GM19043 (cell line): Measurements from ENCODE around the gene CD101.
A peak's percentile ranks its signal among the peaks of the same experiment; 100 is the strongest.
"Not testable (repeated sequence)": the region's sequence is repeated elsewhere in the genome, so short reads cannot be mapped to it uniquely, and the experiment has no call there.

Source experiments
- ATAC-seq: cut with Tn5 transposase; IDR thresholded peaks from one replicate; pipeline ENCODE4 v1.9.1; 2021; ENCODE audit warnings: low read depth; ENCODE audit not compliant: unreplicated experiment

CD101 gene, protein sequence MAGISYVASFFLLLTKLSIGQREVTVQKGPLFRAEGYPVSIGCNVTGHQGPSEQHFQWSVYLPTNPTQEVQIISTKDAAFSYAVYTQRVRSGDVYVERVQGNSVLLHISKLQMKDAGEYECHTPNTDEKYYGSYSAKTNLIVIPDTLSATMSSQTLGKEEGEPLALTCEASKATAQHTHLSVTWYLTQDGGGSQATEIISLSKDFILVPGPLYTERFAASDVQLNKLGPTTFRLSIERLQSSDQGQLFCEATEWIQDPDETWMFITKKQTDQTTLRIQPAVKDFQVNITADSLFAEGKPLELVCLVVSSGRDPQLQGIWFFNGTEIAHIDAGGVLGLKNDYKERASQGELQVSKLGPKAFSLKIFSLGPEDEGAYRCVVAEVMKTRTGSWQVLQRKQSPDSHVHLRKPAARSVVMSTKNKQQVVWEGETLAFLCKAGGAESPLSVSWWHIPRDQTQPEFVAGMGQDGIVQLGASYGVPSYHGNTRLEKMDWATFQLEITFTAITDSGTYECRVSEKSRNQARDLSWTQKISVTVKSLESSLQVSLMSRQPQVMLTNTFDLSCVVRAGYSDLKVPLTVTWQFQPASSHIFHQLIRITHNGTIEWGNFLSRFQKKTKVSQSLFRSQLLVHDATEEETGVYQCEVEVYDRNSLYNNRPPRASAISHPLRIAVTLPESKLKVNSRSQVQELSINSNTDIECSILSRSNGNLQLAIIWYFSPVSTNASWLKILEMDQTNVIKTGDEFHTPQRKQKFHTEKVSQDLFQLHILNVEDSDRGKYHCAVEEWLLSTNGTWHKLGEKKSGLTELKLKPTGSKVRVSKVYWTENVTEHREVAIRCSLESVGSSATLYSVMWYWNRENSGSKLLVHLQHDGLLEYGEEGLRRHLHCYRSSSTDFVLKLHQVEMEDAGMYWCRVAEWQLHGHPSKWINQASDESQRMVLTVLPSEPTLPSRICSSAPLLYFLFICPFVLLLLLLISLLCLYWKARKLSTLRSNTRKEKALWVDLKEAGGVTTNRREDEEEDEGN

DNA sequence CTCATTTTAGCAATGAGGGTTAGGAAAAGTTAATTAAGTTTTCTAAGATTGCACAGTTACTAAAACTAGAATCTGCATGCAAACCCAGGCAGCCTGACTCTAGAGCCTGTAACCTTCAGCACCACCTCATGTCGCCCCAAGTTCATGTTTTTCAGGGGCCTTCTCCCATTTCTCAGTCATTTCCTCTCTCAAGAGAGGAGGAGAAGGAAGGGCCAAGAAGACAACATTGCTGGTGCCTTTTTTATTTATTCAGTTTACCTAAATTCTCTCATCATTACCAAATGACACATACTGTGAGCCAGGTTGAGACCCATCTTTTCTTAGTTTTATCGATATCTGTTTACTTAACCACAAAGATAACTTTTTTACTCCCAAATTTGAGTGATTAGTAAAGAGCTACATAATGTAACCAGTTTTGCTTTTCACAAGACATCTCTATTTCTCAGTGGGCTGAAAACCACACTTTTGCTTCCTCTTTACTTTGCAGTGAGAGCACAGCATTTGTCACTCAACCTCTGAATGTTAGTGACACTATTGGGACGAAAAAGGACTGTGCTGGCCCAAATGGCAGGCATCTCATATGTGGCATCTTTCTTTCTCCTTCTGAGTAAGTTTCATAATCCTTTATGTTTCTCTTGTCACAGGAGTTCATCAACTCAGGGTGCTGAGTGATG lies at the start of gene CD101:
Gene CD101, plus strand, starts transcription at position 507 of the 674 bp plus-strand sequence. Its CDS starts 58 bp downstream, at position 565.
- ATAC-seq, result peak; percentile 90

DNA sequence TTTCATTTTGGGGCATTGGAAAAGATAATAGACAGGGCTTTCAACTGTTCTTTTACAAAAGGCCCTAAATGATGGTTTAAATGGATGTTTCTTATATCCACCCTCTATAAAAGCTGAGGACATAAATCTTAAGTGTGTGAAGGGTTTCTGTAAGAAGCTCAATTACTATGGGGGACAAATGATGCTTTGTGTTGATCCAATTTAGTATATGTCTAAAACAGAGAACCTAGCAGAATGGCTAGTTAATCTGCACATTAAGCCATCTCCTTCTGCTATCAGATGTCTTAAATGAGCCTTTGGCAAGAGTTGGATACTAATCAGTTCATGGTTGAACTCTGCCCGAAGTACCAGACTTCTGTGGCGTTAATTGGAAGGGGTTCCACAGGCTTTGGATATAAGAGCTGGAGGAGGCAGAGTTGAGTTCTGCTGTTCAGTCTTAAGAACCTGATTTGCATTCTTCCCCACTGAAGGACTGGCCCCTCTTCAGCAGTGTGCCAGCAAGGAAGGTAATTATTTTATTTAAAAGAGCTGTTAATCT lies 48.8 kb upstream of the CD101 start:
- ATAC-seq, result no peak

DNA sequence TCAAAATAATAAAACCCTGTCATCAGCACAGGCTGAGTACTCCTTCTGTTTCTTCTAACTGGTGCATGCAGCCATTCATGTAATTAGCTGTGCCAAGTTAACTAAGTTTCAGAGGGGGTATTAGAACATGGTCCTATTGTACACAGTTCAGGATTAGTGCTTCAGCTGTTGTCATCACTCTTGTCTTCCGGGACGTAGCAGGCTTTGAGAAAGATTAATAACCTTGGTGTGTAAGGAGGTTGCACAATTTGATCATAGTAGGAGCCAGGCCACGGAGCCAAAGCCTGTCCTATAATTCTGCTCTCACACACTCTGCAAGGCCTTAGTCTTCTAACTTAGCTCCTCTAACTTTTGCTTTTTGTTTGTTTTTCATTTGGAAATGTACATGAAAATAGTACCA lies 47.1 kb upstream of the CD101 start:
- no peak for ATAC-seq

DNA sequence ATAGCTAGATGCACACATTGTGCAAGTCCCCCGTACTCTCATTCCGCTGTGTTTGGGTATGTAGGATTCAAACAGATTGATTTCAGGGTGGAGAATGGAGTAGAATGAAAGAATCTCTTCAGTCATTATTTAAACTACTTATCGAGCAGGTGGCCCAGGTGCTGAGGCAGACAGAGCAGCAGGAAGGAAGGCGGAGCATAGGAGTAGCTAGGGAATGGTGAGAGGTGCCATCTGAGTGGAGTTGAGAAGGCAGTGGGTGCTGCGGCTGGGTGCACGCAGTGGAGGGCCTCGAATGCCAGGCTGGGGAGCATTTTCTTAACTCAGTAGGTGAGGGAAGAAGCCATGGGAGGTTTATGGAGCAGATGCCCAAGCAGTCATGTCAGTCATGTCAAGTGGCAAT lies 45.2 kb upstream of the CD101 start:
- no peak for ATAC-seq

DNA sequence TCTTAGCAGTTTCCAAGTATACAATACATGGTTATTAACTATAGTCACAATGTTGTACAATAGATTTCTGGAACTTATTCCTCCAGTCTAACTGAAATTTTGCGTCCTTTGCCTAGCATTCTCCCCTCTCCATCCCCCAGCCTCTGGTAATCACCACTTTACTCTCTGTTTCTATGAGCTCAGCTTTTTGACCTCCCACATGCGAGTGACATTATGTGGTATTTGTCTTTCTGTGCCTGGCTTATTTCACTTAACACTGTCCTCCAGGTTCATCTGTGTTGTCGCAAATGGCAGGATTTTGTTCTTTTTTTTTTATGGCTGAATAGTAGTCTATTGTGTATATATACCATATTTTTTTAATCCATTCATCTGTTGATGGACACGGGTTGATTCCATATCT lies 43.9 kb upstream of the CD101 start:
- no peak for ATAC-seq

DNA sequence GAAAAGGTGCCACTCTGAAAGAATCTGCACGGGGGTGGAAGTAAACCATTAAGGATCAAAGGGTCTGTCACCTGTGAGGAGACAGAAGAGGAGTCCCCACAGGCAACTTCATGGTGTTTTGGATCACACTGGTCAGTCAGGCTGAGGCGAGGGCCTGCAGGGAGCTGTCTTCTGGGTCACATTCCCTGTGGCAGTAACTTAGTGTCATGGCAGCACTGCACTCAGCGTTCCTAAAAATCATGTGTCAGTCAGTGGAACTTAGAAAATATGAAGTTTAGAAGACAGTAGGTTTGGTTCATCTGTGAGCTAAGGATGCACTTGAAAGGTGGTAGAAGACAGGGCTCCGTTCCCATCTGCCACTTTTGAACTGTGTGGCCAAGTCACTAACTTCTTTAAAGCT lies 43.5 kb upstream of the CD101 start:
- no peak for ATAC-seq

DNA sequence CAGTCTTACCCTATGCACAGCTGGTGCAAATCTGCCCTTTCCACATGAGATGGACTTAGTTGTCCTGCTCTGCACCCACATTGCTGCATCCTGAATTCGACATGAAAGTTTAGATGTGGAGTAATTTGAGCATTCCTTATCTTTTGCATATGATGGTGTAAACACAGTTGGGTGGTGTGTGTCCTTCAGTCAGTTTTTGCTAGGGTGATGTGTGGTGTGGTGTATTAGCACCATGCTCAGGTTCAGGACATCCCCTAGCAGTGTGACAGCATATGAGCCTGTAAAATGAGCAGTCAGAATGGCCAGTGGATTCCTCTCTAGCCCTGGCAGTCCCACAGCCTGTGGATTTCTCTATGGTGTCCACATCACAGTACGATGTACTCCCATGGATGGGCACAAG lies 42.6 kb upstream of the CD101 start:
- no peak for ATAC-seq

DNA sequence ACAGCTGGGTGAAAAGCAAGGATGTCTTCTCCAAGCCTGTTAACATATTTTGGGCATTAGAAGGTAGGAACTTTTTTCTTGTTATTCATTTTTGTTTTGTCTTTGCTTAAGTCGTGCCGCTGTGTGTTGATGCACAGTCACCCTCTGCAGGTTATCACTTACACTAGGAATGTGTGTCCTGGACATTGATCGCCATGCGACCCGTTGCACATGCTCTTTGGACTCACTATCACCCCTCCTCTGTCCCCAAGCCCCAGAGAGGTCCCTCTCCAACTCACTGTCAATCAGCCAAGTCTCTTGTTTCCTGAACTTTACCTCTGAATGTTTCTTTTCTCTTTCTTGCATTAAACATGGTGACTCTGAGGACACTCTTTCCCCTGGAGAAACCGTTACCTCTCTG lies 40.0 kb upstream of the CD101 start:
- ATAC-seq, result no peak

DNA sequence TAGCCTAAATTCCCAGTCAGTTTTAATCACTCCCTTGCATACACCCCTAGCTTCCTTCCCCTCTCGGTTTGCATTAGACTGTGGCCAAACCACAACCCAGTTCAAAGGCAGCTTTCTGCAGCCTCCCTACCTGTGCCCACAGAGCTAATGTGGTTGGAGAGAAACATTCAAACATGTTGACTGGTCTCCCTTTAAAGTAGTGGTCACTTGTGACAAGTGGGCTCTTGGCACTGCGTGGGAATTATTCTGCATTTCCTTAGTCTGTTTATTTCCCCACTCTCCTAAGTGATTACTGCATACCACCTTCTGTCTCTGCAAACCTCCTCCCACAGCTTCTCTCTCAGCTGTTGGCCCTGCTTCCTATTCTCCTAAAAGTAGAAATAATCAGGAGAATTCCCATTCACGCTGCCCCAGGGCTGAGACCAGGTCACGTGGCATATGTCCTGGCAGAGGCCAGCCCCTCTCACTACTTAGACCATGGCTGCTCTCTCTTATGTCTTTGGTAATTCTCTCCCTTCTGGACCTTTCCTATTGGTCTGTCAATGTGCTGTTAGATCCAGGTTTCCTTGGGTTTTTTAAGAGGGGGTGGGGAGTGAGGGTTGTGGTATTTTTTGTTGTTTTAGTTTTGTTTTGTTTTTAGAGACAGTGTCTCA lies 38.4 kb upstream of the CD101 start:
- ATAC-seq, result no peak

DNA sequence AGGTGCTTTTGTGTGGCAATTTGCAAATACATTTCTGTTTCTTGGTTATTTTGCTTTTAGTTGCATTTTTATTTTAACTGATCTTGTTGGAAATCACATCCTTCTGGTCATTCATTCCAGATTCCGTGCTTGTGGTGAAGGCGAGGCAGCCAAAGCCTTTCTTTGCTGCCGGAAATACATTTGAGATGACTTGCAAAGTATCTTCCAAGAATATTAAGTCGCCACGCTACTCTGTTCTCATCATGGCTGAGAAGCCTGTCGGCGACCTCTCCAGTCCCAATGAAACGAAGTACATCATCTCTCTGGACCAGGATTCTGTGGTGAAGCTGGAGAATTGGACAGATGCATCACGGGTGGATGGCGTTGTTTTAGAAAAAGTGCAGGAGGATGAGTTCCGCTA lies 34.8 kb upstream of the CD101 start:
- ATAC-seq, result no peak

DNA sequence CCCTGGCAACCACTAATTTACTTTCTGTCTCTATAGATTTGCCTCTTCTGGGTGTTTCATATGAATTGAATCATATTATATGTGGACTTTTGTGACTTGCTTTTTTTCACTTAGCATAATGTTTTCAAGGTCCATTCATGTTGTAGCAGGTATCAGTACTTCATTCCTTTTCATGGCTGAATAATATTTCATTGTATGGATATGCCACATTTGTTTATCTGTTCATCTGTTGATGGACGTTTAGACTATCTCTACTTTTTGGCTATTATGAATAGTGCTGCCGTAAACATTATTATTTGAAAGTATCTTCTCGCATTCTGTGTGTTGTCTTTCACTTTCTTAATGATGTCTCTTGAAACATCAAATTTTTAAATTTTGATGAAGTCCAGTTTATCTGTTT lies 32.8 kb upstream of the CD101 start:
- ATAC-seq, result no peak

DNA sequence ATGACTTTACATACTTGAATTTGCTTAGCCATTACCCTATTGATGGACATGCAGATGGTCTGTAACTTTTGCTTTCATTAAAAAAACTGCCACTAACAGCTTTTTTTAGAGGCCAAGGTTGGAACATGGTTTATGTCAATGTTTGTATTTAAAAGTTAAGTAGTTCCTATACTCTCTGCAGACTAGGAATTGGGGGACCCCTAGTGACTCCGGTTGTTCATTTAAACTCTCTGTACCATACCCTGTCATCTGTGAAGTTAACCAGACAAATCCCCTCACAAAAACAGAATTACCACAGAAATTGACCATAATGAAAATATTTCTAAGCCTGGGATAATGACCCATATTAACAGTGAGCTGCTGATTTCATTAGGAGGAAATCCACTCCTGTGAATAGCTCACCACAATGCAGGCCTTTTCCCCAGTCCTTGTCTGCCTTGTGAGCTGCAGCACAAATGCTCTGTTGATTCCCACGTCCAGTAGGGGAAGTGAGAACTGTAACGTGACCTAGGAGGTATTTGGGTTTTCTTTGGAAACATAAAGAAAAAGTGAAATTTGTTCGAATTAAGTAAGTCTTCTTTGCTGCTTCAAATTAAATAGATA lies 30.2 kb upstream of the CD101 start:
- ATAC-seq, result no peak

DNA sequence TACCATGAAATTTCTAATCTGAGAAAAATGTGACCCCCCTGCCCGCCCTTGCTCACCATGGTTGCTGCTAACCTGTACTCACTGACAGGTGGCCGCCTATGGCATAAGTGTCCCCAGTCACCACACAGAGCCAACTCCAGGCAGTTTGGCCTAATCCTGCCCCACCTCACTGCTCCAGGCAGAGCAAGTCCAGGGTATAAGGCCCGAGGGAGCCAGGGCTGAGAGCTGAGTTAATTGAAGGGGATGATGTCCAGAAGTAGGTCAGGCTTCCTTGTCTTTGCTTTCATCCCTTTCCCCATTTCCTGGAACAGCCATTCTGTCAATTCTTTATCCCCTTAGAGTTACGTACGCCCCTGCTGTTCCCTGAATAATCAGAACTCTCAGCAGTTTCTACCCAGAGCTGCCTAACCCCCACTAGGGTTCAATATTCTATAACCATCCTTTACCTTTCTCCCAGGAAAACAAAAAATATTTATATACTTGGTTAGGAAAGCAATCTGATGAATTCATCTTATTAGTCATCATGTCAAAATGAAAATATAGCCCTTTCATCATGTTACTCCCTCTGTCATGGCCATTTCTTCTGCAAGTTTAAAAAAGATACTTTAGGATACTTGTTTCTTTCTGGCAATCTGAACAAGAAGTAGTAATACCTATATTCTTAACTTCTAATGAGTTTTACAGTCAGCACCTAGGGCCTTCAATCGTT lies 29.4 kb upstream of the CD101 start:
- ATAC-seq, result no peak

DNA sequence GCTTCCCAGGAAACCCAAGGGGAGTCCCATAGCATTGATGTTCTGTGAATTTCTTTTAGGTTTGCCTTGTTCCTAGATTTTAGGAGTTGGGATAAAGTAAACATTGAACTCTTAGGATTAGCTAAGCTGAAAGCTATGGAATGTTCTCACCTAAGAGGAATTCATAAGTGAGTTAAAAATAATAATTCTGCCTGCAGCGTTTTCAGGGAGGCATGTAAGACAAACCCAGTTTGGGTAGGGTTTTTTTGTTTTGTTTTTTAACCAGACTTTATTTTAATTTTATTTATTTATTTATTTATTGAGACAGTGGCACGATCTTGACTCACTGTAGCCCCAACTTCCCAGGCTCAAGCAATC lies 28.9 kb upstream of the CD101 start:
- ATAC-seq, result no peak

DNA sequence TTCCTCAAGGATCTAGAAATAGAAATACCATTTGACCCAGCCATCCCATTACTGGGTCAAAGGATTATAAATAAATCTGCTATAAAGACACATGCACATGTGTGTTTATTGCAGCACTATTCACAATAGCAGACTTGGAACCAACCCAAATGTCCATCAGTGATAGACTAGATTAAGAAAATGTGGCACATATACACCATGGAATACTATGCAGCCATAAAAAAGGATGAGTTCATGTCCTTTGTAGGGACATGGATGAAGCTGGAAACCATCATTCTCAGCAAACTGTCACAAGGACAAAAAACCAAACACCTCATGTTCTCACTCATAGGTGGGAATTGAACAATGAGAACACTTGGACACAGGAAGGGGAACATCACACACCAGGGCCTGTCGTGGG lies 21.3 kb upstream of the CD101 start:
- ATAC-seq, result not testable (repeated sequence)

DNA sequence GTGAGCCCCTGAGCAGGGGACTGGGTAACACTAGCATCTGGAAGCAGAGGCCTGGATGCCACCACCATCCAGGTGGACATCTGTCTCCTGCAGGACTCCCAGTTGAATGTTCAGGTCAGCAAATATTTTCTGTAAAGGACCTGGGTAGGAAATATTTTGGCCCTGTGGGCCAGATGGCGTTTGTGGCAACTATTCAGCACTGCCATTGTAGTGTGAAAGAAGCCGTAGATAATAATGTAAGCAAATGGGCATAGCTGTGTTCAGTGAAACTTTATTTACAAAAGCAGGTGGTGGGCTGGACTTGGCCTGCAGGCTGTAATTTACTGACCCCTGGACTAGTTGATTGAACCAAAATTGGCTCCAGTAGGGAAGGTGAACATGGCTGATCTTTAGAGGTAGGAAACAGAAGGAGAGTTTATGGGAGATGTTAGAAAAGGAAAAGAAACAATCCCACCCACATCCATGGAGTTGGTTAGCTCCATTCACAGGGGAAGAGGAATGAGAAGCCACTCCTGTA lies 20.0 kb upstream of the CD101 start:
- no peak for ATAC-seq

DNA sequence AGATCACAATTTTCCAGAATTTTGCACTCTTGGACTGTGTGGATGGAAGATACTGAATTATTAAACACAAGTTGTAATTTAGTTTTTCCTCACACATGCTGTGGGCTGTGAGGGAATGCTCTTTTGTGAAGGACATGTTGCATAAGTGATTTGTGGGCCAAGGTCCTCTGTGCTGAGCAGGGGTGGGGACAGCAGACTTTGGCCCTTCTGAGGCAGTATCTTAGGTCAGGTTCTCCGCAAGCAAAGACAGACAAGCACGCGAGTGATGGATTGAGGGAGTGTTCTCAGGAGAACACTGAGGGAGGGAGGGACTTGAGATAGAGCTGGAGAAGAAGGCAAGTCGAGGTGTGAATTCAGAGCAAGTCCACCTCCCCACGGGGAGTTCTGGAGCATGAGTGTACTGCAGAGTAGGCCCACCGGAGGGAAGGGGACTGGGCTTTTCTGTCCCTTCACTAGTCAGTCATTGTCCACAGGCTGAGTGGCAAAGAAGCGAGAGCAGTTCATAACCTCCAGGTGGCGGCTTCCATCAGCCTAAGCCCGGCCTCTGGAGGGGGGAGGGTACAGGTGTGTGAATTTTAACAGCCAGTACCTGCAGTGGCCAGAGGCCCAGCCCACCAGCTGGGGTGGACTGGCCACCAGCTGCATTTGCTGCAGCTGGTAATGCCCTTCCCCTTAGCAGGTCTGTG lies 19.1 kb upstream of the CD101 start:
- no peak for ATAC-seq

DNA sequence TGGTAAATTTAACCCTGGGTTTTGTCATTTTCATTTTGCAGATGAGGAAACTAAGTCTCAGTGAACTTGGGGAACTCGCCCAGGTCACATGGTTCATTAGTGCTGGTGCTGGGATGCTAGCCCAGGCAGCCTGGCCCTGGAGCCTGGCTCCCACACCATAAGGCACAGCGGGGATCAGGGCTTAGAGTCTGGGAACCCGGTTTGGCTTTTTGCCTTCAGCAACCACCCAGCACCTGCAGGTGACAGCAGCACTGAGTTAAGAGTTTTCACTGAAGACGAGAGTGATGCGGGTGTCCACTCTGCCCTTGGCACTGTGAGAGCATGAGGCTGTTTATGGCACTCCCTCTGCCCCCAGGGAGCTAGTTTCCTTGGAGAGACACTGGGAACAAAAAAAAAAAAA lies 18.4 kb upstream of the CD101 start:
- no peak for ATAC-seq
